Adrenal gland (tissue), 12 donors: ENCODE measurements around the gene DOCK9. TPM values are rescaled to one million over a fixed set of nuclear protein-coding genes. Genes with fewer than 3 reads are reported as not detected.

Source experiments
- DNase-seq, 7 donors: peaks; one replicate each; pipeline ENCODE4 v3.0.0-alpha.2; 2019 to 2020
- H3K27ac ChIP-seq, 5 donors: fragments of 200-600 bp; sonication (generic) in 4 of 5; 1 replicate in 3 of 5; 2 replicates in 2 of 5; pipeline versions ENCODE4 v1.5.1 to v1.8.0; 2016 to 2020; ENCODE audit warnings: mild to moderate bottlenecking in 1 of 5
- H3K27me3 ChIP-seq: fragments of 200-600 bp; 2 replicates; pipeline ENCODE4 v1.8.0; 2021
- H3K36me3 ChIP-seq, 2 donors: fragments of 200-600 bp; replicated peaks in 1 of 2; 1 replicate in 1 of 2; 2 replicates in 1 of 2; pipeline versions ENCODE4 v1.5.1 to v1.8.0; 2018 to 2022
- H3K4me1 ChIP-seq, 2 donors: fragments of 200-600 bp; replicated peaks in 1 of 2; 1 replicate in 1 of 2; 2 replicates in 1 of 2; pipeline versions ENCODE4 v1.5.1 to v1.8.0; 2018 to 2021
- H3K4me3 ChIP-seq, 4 donors: fragments of 200-600 bp; sonication (generic) in 3 of 4; one replicate each; pipeline ENCODE4 v1.5.1; 2016 to 2018
- H3K9me3 ChIP-seq, 3 donors: fragments of 200-600 bp; sonication (generic) in 1 of 3; replicated peaks in 1 of 3; 1 replicate in 2 of 3; 2 replicates in 1 of 3; pipeline versions ENCODE4 v1.5.1 to v1.8.0; 2016 to 2021
- CTCF ChIP-seq, 6 experiments: fragments of 450-650 bp in 4 of 6; fragments of 200-600 bp in 2 of 6; sonication (generic) in 1 of 6; IDR thresholded peaks; 1 replicate in 5 of 6; 2 replicates in 1 of 6; pipeline versions ENCODE4 v1.5.1 to v1.8.0; 2016 to 2021; ENCODE audit warnings: antibody characterized with exemption in 6 of 6, mild to moderate bottlenecking in 2 of 6, moderate library complexity in 1 of 6
- POLR2A ChIP-seq, 2 donors: fragments of 450-650 bp; IDR thresholded peaks; one replicate each; pipeline ENCODE4 v1.6.1; 2017; ENCODE audit warnings: antibody characterized with exemption in 2 of 2, mild to moderate bottlenecking in 2 of 2, moderate library complexity in 1 of 2
- WGBS, 4 donors: extraction: QIAGEN DNeasy Blood & Tissue Kit in 2 of 4; methylation state at CpG; one replicate each; pipeline versions ENCODE4 v1.1.5 to v1.1.7; 2013 to 2017; 5-methylcytosine and 5-hydroxymethylcytosine counted together
- intact Hi-C, 2 donors: fragments of 100-400 bp; cut with DNase I; formaldehyde crosslinking; loops; one replicate each; pipeline versions ENCODE4 v1.14.1 to v1.15.0; 2022 to 2023
- polyA plus RNA-seq, 3 donors: library from polyadenylated mRNA; stranded (reverse); fragments of 200-250 nt in 2 of 3; fragments of 350-450 nt in 1 of 3; fragmentation: Illumina TruSeq in 1 of 3; extraction: RNeasy Lipid Tissue Mini Kit (QIAGEN cat#74804) in 1 of 3; gene quantifications; one replicate each; pipeline ENCODE4 v1.2.3, GENCODE V29; 2013 to 2014
- total RNA-seq, 9 donors: library from RNA; depleted of rRNA in 4 of 9; stranded (reverse); fragments of >200 nt in 4 of 9; fragments of 120-200 nt in 1 of 9; fragmentation: NEBNext Ultra II Directional in 1 of 9; extraction: Animal tissue kit (Norgen Biotek cat#: 25700) in 1 of 9; gene quantifications; one replicate each; pipeline versions ENCODE4 v1.1.0 to v1.2.4, GENCODE V29; 2013 to 2023
- donor health status: healthy with polysubstance abuse.
- donor health status: Bipolar disorder and iron deficiency.
- donor health status: DM: yes; HTN: yes; CAD: no.
- donor health status: DM: no; HTN: no; CAD: no.
- donor health status: DM: no; HTN: no; CAD: no.
- donor health status: DM: yes; HTN: yes; CAD: no.

Gene DOCK9
- total and polyA plus RNA-seq, 12 donors, result 16.2 to 83.4 (median 51.9) TPM

- Histone ChIP-seq H3K4me1 (peaks cover 0 to 2% of the 10 kb centered on the region in 2 donors), H3K27ac (no peak overlapping the region), H3K36me3 (no peaks in the 10 kb centered on the region), H3K4me3 (no peak overlapping the region), H3K27me3 (no peaks in the 10 kb centered on the region), H3K9me3 (no peaks in the 10 kb centered on the region)
- 88 to 100% (median 94%) methylated on average over 1 to 3 of the region's 3 CpGs for WGBS, 4 donors
- DNase-seq, result no peak
- intact Hi-C loops, result no loop called here
- no peak for TF ChIP-seq CTCF (IDR thresholded peaks at IDR 0.05)
- TF ChIP-seq POLR2A (IDR thresholded peaks at IDR 0.05), result no peak
Observed at GRCh38 chr13:98957731-98958442, 20.0 kb downstream of the DOCK9 start.

- Histone ChIP-seq H3K36me3 (no peaks in the 10 kb centered on the region), H3K27ac (no peak overlapping the region), H3K27me3 (no peaks in the 10 kb centered on the region), H3K4me3 (no peak overlapping the region), H3K4me1 (no peaks in the 10 kb centered on the region), H3K9me3 (no peaks in the 10 kb centered on the region)
- 94 to 97% (median 96%) methylated on average over 9 of the region's 9 CpGs for WGBS, 4 donors
- no peak for DNase-seq
- TF ChIP-seq CTCF (IDR thresholded peaks at IDR 0.05), result no peak
- TF ChIP-seq POLR2A (IDR thresholded peaks at IDR 0.05), result no peak
- intact Hi-C loops, result no loop called here
Observed at GRCh38 chr13:98955336-98955735, 22.5 kb downstream of the DOCK9 start.

- Histone ChIP-seq H3K9me3 (no peaks in the 10 kb centered on the region), H3K27me3 (no peaks in the 10 kb centered on the region), H3K27ac (no peak overlapping the region), H3K4me3 (no peak overlapping the region), H3K36me3 (no peaks in the 10 kb centered on the region), H3K4me1 (no peaks in the 10 kb centered on the region)
- 91 to 96% (median 94%) methylated on average over 3 to 4 of the region's 4 CpGs for WGBS, 4 donors
- intact Hi-C loops, result no loop called here
- no peak for TF ChIP-seq POLR2A (IDR thresholded peaks at IDR 0.05)
- TF ChIP-seq CTCF (IDR thresholded peaks at IDR 0.05), result no peak
- no peak for DNase-seq
Observed at GRCh38 chr13:98954313-98954712, 23.6 kb downstream of the DOCK9 start.

- no peaks in the 10 kb centered on the region for H3K27me3 ChIP-seq
- no peak overlapping the region for H3K27ac ChIP-seq
- H3K4me3 ChIP-seq, result no peak overlapping the region
- no peaks in the 10 kb centered on the region for H3K9me3 ChIP-seq
- no peaks in the 10 kb centered on the region for H3K36me3 ChIP-seq
- WGBS, 4 donors, result 93 to 98% (median 95%) methylated on average over 6 of the region's 6 CpGs
- H3K4me1 ChIP-seq, result no peaks in the 10 kb centered on the region
- DNase-seq, result no peak
- TF ChIP-seq POLR2A (IDR thresholded peaks at IDR 0.05) (no peak), CTCF (IDR thresholded peaks at IDR 0.05) (no peak)
- intact Hi-C loops, result no loop called here
Observed at GRCh38 chr13:98951266-98951665, 26.6 kb downstream of the DOCK9 start.
